Measurements from ENCODE around the gene JAKMIP1.

DNA sequence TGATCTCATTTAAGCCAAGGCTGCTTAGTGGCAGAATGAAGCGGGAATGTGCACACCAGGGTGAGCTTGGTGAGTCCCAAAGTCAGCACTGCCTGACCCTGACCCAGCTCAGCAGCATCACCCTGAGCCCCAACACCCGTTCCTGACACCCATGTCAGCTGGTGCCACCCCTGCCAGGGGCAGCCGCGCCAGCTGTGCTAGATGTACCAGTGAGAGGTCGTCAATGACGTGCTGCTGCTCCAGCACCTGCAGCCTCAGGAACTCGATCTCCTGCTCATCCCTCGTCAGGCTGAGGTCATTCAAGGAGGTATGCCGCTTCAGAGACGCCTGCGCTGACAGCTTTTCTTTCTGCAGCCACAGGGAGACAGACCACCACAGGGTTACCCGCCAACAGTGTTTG, 120.4 kb downstream of the JAKMIP1 start:
- TF ChIP-seq CTCF (IDR thresholded peaks at IDR 0.05), result no peak
- TF ChIP-seq POLR2A (IDR thresholded peaks at IDR 0.05), result no peak
